WI38 (cell line): Measurements from ENCODE around the gene TMEM108.

ENCODE experiments used
- H3K4me3 ChIP-seq: 2 replicates; pipeline ENCODE4 v1.5.1; 2011; ENCODE audit warnings: low read depth, mild to moderate bottlenecking, control low read depth, low read length
- TF ChIP-seq, protein P1 (sequence below): IDR thresholded peaks from 2 replicates; pipeline ENCODE4 v1.5.1; 2012; ENCODE audit warnings: low read depth, mild to moderate bottlenecking, control low read depth, low read length

The TMEM108 gene

DNA sequence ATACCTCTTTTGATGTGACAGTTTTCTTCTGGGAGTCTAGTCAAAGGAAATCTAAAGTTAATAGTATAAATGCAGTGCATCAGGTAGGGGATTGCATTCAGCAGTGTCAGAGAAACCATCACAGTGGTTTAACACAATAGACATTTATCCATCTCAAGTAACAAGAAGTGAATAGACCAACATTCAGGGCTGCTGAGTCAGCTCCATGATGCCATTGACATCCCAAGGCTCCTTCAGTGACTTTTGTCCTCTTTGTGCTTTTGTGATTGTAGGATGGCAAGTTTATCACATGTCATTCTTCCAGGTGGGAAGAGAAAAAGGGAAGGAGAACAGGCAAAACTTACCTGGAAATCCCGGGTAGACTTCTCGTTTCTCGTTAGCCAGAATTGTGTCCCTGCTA is 158.3 kb downstream of the TMEM108 start:
- TF ChIP-seq, protein P1, sequence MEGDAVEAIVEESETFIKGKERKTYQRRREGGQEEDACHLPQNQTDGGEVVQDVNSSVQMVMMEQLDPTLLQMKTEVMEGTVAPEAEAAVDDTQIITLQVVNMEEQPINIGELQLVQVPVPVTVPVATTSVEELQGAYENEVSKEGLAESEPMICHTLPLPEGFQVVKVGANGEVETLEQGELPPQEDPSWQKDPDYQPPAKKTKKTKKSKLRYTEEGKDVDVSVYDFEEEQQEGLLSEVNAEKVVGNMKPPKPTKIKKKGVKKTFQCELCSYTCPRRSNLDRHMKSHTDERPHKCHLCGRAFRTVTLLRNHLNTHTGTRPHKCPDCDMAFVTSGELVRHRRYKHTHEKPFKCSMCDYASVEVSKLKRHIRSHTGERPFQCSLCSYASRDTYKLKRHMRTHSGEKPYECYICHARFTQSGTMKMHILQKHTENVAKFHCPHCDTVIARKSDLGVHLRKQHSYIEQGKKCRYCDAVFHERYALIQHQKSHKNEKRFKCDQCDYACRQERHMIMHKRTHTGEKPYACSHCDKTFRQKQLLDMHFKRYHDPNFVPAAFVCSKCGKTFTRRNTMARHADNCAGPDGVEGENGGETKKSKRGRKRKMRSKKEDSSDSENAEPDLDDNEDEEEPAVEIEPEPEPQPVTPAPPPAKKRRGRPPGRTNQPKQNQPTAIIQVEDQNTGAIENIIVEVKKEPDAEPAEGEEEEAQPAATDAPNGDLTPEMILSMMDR, result no peak
- no peak overlapping the region for H3K4me3 ChIP-seq

DNA sequence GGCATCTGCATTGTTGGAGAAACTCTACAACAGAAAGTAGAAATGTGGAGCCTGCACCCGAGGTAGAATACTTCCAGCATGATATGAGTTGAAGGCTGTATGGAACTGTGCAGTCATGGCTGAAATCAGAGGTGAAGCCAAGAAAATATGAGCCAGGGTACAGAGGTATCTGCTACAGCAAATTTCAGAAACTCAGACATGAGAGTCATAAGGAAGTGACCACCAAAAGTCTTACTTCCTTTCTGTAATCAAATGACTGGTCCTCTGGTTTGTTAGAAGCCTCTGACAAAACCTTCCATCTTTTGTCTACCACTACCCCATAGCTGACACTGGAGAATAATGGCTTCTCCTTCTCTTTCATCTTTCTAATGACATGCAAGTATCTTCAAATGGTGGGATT is 159.4 kb downstream of the TMEM108 start:
- H3K4me3 ChIP-seq, result no peak overlapping the region
- TF ChIP-seq, protein P1, result no peak

DNA sequence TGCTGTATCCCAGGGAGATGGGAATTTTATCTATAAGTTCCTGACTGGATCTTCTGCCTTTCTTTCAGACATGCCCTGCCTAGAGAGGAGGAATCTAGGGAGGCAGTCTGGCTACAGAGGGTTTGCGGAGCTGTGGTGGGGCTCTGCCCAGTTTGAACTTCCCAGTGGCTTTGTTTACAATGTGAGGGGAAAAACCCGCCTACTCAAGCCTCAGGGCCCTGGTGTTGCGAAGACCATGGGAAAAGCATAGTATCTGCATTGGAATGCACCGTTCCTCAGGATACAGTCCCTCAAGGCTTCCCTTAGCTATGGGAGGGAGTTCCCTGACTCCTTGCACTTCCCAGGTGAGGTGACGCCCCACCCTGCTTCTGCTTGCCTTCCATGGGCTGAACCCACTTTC is 168.7 kb downstream of the TMEM108 start:
- TF ChIP-seq, protein P1, result no peak
- H3K4me3 ChIP-seq, result no peak overlapping the region

DNA sequence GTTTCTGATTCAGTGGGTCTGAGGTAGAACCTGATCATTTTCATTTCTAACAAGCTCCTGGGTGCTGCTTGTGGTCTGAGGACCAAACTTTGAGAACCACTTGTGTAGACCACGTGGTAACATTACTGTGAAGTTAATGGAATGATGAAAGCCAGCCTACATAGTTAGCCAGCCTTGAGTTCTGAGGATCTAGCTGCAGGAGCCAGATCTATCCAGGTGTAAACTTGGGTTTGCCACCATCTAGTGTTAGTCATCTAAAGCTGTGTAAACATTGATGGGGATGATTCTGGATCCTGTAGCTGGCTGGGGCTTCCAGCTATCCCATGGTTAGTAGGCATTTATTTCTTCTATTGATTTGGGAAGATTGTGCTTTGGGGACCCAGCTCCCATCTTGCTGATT is 170.0 kb downstream of the TMEM108 start:
- TF ChIP-seq, protein P1, result no peak
- no peak overlapping the region for H3K4me3 ChIP-seq

DNA sequence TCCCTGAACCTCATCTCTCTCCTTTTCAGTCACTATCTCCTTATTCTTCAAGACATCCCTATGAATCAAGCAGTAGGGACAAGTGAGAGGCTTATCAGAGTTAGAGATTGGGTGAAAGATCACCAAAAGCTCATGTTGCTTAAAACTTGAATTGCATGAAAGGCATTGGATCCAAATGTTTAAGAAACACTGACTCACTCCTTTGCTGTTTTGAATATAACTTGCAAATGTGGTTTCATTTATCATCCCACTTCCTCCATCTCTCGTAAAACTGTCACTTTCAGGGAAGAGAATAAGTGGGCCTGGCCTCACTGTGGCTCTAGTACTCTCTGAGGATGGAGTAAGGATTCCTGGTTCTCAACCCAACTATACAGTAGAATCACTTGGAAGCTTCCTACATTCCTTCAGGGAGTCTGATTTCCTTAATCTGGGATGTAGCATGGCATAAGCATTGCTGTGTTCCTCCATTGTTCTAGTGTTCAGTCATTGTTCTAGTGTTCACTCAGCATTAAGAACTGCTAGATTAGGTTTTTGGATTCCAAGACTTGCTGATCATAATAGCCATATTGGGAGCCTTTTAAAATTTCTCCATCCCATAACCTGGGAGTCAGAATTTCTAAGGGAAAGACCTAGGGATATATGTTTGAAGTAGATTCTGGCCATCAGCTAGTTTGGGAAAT is 171.8 kb downstream of the TMEM108 start:
- TF ChIP-seq, protein P1, result no peak

DNA sequence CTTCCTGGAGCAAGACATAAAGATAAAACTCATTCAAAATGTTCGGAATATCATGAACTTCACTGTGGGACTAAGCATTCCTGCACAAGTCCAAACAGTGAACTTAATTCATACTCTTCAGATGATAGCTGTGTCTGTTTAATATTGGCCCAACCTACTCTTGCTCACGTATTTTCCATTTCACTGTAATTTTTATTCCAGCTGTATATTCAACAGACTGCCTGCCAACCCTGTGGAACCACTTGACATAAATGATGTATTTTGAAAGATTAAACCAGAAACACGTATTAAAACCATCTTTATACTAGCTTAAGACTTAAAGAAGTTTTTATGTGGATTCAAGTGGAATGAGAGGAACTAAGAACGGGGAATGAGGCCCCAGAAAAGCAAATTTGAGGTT is 172.5 kb downstream of the TMEM108 start:
- no peak overlapping the region for H3K4me3 ChIP-seq
- TF ChIP-seq, protein P1, result no peak

More for the DNA sequence above, 171.8 kb downstream of the TMEM108 start:
- no peak overlapping the region for H3K4me3 ChIP-seq

DNA sequence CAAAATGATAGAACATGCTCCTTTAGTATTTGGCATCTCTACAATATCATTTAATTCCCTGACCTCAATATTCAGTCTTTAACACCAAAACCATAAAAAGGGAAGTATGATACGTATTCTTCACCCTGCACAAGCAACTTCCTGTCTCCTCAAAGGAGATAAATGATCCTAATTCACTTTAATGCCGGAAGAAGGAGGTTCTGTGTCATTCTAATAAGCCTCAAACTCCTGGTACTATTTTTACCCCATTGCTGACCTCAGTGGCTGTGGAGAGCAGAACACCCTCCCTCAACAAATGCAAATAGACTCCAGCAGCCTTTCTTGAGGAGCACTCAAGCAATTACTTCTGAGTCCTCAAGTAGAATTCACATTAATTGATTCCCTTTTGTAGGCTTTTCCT is 173.3 kb downstream of the TMEM108 start:
- no peak overlapping the region for H3K4me3 ChIP-seq

More for the DNA sequence above, 173.3 kb downstream of the TMEM108 start:
- TF ChIP-seq, protein P1, result no peak
